Testis (tissue), 3 donors: ENCODE measurements around the gene TVP23A. TPM values are rescaled to one million over a fixed set of nuclear protein-coding genes. Genes with fewer than 3 reads are reported as not detected.

Source experiments
- DNase-seq: peaks from one replicate; pipeline ENCODE4 v3.0.0-alpha.2; 2019
- H3K27ac ChIP-seq, 2 donors: fragments of 200-600 bp; sonication (generic); one replicate each; pipeline ENCODE4 v1.5.1; 2019
- H3K27me3 ChIP-seq: fragments of 200-600 bp; sonication (generic); one replicate; pipeline ENCODE4 v1.5.1; 2019
- H3K36me3 ChIP-seq: fragments of 200-600 bp; sonication (generic); one replicate; pipeline ENCODE4 v1.5.1; 2017; ENCODE audit warnings: low read depth; ENCODE audit errors: missing control alignments
- H3K4me1 ChIP-seq: fragments of 200-600 bp; sonication (generic); one replicate; pipeline ENCODE4 v1.5.1; 2019
- H3K4me3 ChIP-seq, 2 donors: fragments of 200-600 bp; sonication (generic); one replicate each; pipeline ENCODE4 v1.5.1; 2017 to 2019
- H3K9me3 ChIP-seq: fragments of 200-600 bp; sonication (generic); one replicate; pipeline ENCODE4 v1.5.1; 2017
- CTCF ChIP-seq, 3 experiments: fragments of 450-650 bp in 2 of 3; fragments of 200-600 bp in 1 of 3; sonication (generic) in 1 of 3; IDR thresholded peaks; one replicate each; pipeline ENCODE4 v1.5.1; 2016 to 2019; ENCODE audit warnings: antibody characterized with exemption in 3 of 3, mild to moderate bottlenecking in 2 of 3, moderate library complexity in 1 of 3
- POLR2A ChIP-seq: fragments of 450-650 bp; IDR thresholded peaks from one replicate; pipeline ENCODE4 v1.6.1; 2017; ENCODE audit warnings: antibody characterized with exemption, mild to moderate bottlenecking, moderate library complexity
- WGBS, 2 donors: methylation state at CpG; one replicate each; pipeline ENCODE4 v1.1.5; 2018; 5-methylcytosine and 5-hydroxymethylcytosine counted together
- intact Hi-C: fragments of 100-400 bp; cut with DNase I; formaldehyde crosslinking; loops from one replicate; pipeline ENCODE4 v1.15.1; 2023; ENCODE audit warnings: low total_unique reads
- polyA plus RNA-seq: library from polyadenylated mRNA; stranded (reverse); fragments of 350-450 nt; fragmentation: Illumina TruSeq; extraction: RNeasy Lipid Tissue Mini Kit (QIAGEN cat#74804); gene quantifications from one replicate; pipeline ENCODE4 v1.2.3, GENCODE V29; 2014; ENCODE audit warnings: low read depth, low replicate concordance; ENCODE audit not compliant: insufficient read depth
- total RNA-seq, 2 donors: library from RNA; depleted of rRNA; stranded (reverse); fragments of >200 nt; gene quantifications; one replicate each; pipeline ENCODE4 v1.2.3, GENCODE V29; 2016

The TVP23A gene
- total and polyA plus RNA-seq, 3 donors from 2014 or later: 1.7 to 4.2 (median 3.5) TPM

- no peak for TF ChIP-seq POLR2A
- no peak for TF ChIP-seq CTCF (IDR thresholded peaks at IDR 0.05)
- H3K27ac ChIP-seq: no peak overlapping the region
- no peak overlapping the region for H3K4me3 ChIP-seq
- no peak for DNase-seq
- no peaks in the 10 kb centered on the region for H3K9me3 ChIP-seq
- peaks cover 3% of the 10 kb centered on the region for H3K4me1 ChIP-seq
- no peaks in the 10 kb centered on the region for H3K36me3 ChIP-seq
- no peaks in the 10 kb centered on the region for H3K27me3 ChIP-seq
- 91 to 92% methylated on average over 7 of the region's 7 CpGs for WGBS, 2 donors
- intact Hi-C loops: no loop called here
Measured at GRCh38 chr16:10767127-10767526, 51.5 kb downstream of the TVP23A start.

GRCh38 chr16:10765772-10766171, 52.8 kb downstream of the TVP23A start:
- H3K9me3 ChIP-seq: no peaks in the 10 kb centered on the region
- H3K27me3 ChIP-seq: no peaks in the 10 kb centered on the region
- no peak for DNase-seq
- H3K4me3 ChIP-seq: no peak overlapping the region
- 60 to 63% methylated on average over 2 to 4 of the region's 4 CpGs for WGBS, 2 donors
- H3K27ac ChIP-seq: no peak overlapping the region
- intact Hi-C loops: no loop called here
- peaks cover 3% of the 10 kb centered on the region for H3K4me1 ChIP-seq
- TF ChIP-seq POLR2A (no peak), CTCF (IDR thresholded peaks at IDR 0.05) (no peak)
- H3K36me3 ChIP-seq: no peaks in the 10 kb centered on the region

GRCh38 chr16:10763456-10763855, 55.1 kb downstream of the TVP23A start:
- no peaks in the 10 kb centered on the region for H3K9me3 ChIP-seq
- no peak overlapping the region for H3K4me3 ChIP-seq
- 89 to 95% methylated on average over 6 to 7 of the region's 7 CpGs for WGBS, 2 donors
- no peaks in the 10 kb centered on the region for H3K27me3 ChIP-seq
- intact Hi-C loops: no loop called here
- TF ChIP-seq POLR2A (no peak), CTCF (IDR thresholded peaks at IDR 0.05) (no peak)
- peaks cover 3% of the 10 kb centered on the region for H3K4me1 ChIP-seq
- no peaks in the 10 kb centered on the region for H3K36me3 ChIP-seq
- no peak overlapping the region for H3K27ac ChIP-seq
- no peak for DNase-seq

- Histone ChIP-seq H3K27me3 (no peaks in the 10 kb centered on the region), H3K9me3 (no peaks in the 10 kb centered on the region), H3K4me3 (no peak overlapping the region), H3K36me3 (no peaks in the 10 kb centered on the region), H3K27ac (no peak overlapping the region), H3K4me1 (peaks cover 3% of the 10 kb centered on the region)
- TF ChIP-seq POLR2A: no peak
- TF ChIP-seq CTCF (IDR thresholded peaks at IDR 0.05): no peak
- WGBS, 2 donors: 84 to 89% methylated on average over 18 to 35 of the region's 35 CpGs
- DNase-seq: peak; percentile 22
- intact Hi-C loops: no loop called here
Measured at GRCh38 chr16:10762336-10763016, 56.1 kb downstream of the TVP23A start.

DNA sequence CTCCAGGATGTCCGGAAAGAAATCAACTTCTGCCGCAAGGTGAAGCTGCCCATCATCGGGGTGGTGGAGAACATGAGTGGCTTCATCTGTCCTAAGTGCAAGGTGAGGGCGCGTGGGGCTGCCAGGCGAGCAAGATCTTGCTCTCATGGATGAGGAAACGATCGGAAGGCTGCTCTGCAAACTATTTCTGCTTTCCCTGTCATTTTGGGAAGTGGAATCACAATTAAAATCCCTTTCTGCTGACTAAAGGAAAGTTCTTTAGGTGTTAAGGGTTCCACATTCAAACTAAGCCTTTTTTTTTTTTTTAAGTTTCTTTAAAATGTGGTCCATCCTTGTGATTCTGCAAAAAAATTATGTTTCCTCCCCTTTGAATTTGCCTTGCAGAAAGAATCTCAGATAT, 57.2 kb downstream of the TVP23A start:
- no peaks in the 10 kb centered on the region for H3K27me3 ChIP-seq
- H3K4me3 ChIP-seq: no peak overlapping the region
- H3K4me1 ChIP-seq: peaks cover 3% of the 10 kb centered on the region
- H3K36me3 ChIP-seq: no peaks in the 10 kb centered on the region
- intact Hi-C loops: no loop called here
- no peak for TF ChIP-seq CTCF (IDR thresholded peaks at IDR 0.05)
- no peak for TF ChIP-seq POLR2A
- 88 to 93% methylated on average over 8 of the region's 8 CpGs for WGBS, 2 donors
- no peaks in the 10 kb centered on the region for H3K9me3 ChIP-seq
- no peak overlapping the region for H3K27ac ChIP-seq
- DNase-seq: no peak
